ENCODE data around the gene TMEM165. TPM values are rescaled to one million over a fixed set of nuclear protein-coding genes. Genes with fewer than 3 reads are reported as not detected.

TMEM165 gene
- total RNA-seq, 2 experiments from 2014 or later: 44.8 to 46.0 TPM

GRCh38 chr4:55367084-55367722, 28.6 kb upstream of the TMEM165 start:
- Histone ChIP-seq H3K27ac (ENCODE audit: low read depth in 1 of 2, low read length in 2 of 2) (no peak overlapping the region), H3K36me3 (ENCODE audit: insufficient read depth, low read length) (no peaks in the 10 kb centered on the region), H3K27me3 (ENCODE audit: control insufficient read depth in 1 of 2, insufficient read depth in 2 of 2, low read length in 2 of 2) (no peaks in the 10 kb centered on the region), H3K9me3 (ENCODE audit: control insufficient read depth in 1 of 2, insufficient read depth in 1 of 2, low read length in 2 of 2) (no peaks in the 10 kb centered on the region), H3K4me3 (ENCODE audit: low read length) (no peak overlapping the region), H3K4me1 (ENCODE audit: insufficient read depth, low read length) (no peaks in the 10 kb centered on the region)
- no peak overlapping the region for H3K4me3 Mint-ChIP-seq
- H3K27ac Mint-ChIP-seq: no peak overlapping the region
- H3K36me3 Mint-ChIP-seq (ENCODE audit: low read depth): no peaks in the 10 kb centered on the region
- no peak for TF ChIP-seq CTCF (IDR thresholded peaks at IDR 0.05)
- ATAC-seq (ENCODE audit: poor library complexity): no peak
- no peak for DNase-seq
- no peaks in the 10 kb centered on the region for H3K4me1 Mint-ChIP-seq (ENCODE audit: low read depth)
- ChIA-PET CTCF (no interaction called here), POLR2A (no interaction called here)
- H3K9me3 Mint-ChIP-seq: no peaks in the 10 kb centered on the region
- no peaks in the 10 kb centered on the region for H3K27me3 Mint-ChIP-seq
- intact Hi-C loops (cut with DNase I, micrococcal nuclease): no loop called here

- Mint-ChIP-seq H3K36me3 (ENCODE audit: low read depth) (no peaks in the 10 kb centered on the region), H3K4me1 (ENCODE audit: low read depth) (no peaks in the 10 kb centered on the region), H3K9me3 (no peaks in the 10 kb centered on the region), H3K27me3 (no peaks in the 10 kb centered on the region), H3K27ac (no peak overlapping the region), H3K4me3 (no peak overlapping the region)
- Histone ChIP-seq H3K4me3 (ENCODE audit: low read length) (no peak overlapping the region), H3K9me3 (ENCODE audit: control insufficient read depth in 1 of 2, insufficient read depth in 1 of 2, low read length in 2 of 2) (no peaks in the 10 kb centered on the region), H3K27ac (ENCODE audit: low read depth in 1 of 2, low read length in 2 of 2) (no peak overlapping the region), H3K27me3 (ENCODE audit: control insufficient read depth in 1 of 2, insufficient read depth in 2 of 2, low read length in 2 of 2) (no peaks in the 10 kb centered on the region), H3K4me1 (ENCODE audit: insufficient read depth, low read length) (no peaks in the 10 kb centered on the region), H3K36me3 (ENCODE audit: insufficient read depth, low read length) (no peaks in the 10 kb centered on the region)
- no peak for DNase-seq
- intact Hi-C loops (cut with DNase I, micrococcal nuclease): no loop called here
- no peak for ATAC-seq (ENCODE audit: poor library complexity)
- TF ChIP-seq CTCF (IDR thresholded peaks at IDR 0.05): no peak
- ChIA-PET POLR2A (no interaction called here), CTCF (no interaction called here)
These were observed 25.8 kb upstream of the TMEM165 start for GRCh38 chr4:55369968-55370367.

GRCh38 chr4:55372259-55372658, 23.5 kb upstream of the TMEM165 start:
- Histone ChIP-seq H3K27ac (ENCODE audit: low read depth in 1 of 2, low read length in 2 of 2) (no peak overlapping the region), H3K4me3 (ENCODE audit: low read length) (no peak overlapping the region), H3K4me1 (ENCODE audit: insufficient read depth, low read length) (no peaks in the 10 kb centered on the region), H3K27me3 (ENCODE audit: control insufficient read depth in 1 of 2, insufficient read depth in 2 of 2, low read length in 2 of 2) (no peaks in the 10 kb centered on the region), H3K9me3 (ENCODE audit: control insufficient read depth in 1 of 2, insufficient read depth in 1 of 2, low read length in 2 of 2) (no peaks in the 10 kb centered on the region), H3K36me3 (ENCODE audit: insufficient read depth, low read length) (no peaks in the 10 kb centered on the region)
- no peak for DNase-seq
- no peaks in the 10 kb centered on the region for H3K36me3 Mint-ChIP-seq (ENCODE audit: low read depth)
- CTCF ChIA-PET: no interaction called here
- no peaks in the 10 kb centered on the region for H3K9me3 Mint-ChIP-seq
- TF ChIP-seq CTCF (IDR thresholded peaks at IDR 0.05): no peak
- no peak overlapping the region for H3K27ac Mint-ChIP-seq
- no peaks in the 10 kb centered on the region for H3K27me3 Mint-ChIP-seq
- H3K4me3 Mint-ChIP-seq: no peak overlapping the region
- POLR2A ChIA-PET: no interaction called here
- intact Hi-C loops (cut with DNase I, micrococcal nuclease): no loop called here
- no peaks in the 10 kb centered on the region for H3K4me1 Mint-ChIP-seq (ENCODE audit: low read depth)
- ATAC-seq (ENCODE audit: poor library complexity): no peak

Measured in CD4-positive, alpha-beta T cell (primary cell).